HG03060 (cell line): Measurements from ENCODE around the gene SH3GL2.

Source experiments
- ATAC-seq: cut with Tn5 transposase; IDR thresholded peaks from one replicate; pipeline ENCODE4 v1.9.1; 2021; ENCODE audit warnings: low read depth, moderate number of reproducible peaks; ENCODE audit not compliant: unreplicated experiment

The SH3GL2 gene

GRCh38 chr9:17800418-17800817 lies 221.6 kb downstream of the SH3GL2 start:
- no peak for ATAC-seq

GRCh38 chr9:17802249-17802857 lies 223.5 kb downstream of the SH3GL2 start:
- ATAC-seq: no peak

- ATAC-seq: no peak
Observed at GRCh38 chr9:17807613-17808282, 228.9 kb downstream of the SH3GL2 start.

- no peak for ATAC-seq
Observed at GRCh38 chr9:17810317-17810716, 231.5 kb downstream of the SH3GL2 start.

GRCh38 chr9:17810728-17811571 lies 232.1 kb downstream of the SH3GL2 start:
- ATAC-seq: peak; percentile 54

- no peak for ATAC-seq
Observed at GRCh38 chr9:17813798-17814197, 234.9 kb downstream of the SH3GL2 start.

- no peak for ATAC-seq
Observed at GRCh38 chr9:17816431-17817027, 237.7 kb downstream of the SH3GL2 start.

- ATAC-seq: no peak
Observed at GRCh38 chr9:17824191-17824590, 245.3 kb downstream of the SH3GL2 start.

- no peak for ATAC-seq
Observed at GRCh38 chr9:17824616-17825264, 245.9 kb downstream of the SH3GL2 start.

- no peak for ATAC-seq
Observed at GRCh38 chr9:17825265-17825659, 246.4 kb downstream of the SH3GL2 start.

GRCh38 chr9:17829064-17829463 lies 250.2 kb downstream of the SH3GL2 start:
- ATAC-seq: no peak

- no peak for ATAC-seq
Observed at GRCh38 chr9:17829812-17830385, 251.0 kb downstream of the SH3GL2 start.

GRCh38 chr9:17832812-17833211 lies 253.9 kb downstream of the SH3GL2 start:
- no peak for ATAC-seq

GRCh38 chr9:17833846-17834245 lies 255.0 kb downstream of the SH3GL2 start:
- ATAC-seq: no peak

GRCh38 chr9:17837965-17838364 lies 259.1 kb downstream of the SH3GL2 start:
- ATAC-seq: no peak

GRCh38 chr9:17839776-17840175 lies 260.9 kb downstream of the SH3GL2 start:
- no peak for ATAC-seq

GRCh38 chr9:17843236-17843635 lies 264.4 kb downstream of the SH3GL2 start:
- no peak for ATAC-seq
